DOHH2 (cell line): Measurements from ENCODE around the gene DACH1.

Experiments
- H3F3A ChIP-seq: fragments of 200-600 bp; sonication (generic), shearing (Covaris generic); 2 replicates; pipeline ENCODE4 v1.6.0; 2016; ENCODE audit warnings: antibody characterized with exemption, mild to moderate bottlenecking; ENCODE audit not compliant: control insufficient read depth, insufficient read depth
- H3K27ac ChIP-seq: fragments of 200-600 bp; sonication (generic); 2 replicates; pipeline ENCODE4 v1.5.1; 2014; ENCODE audit warnings: low read depth, mild to moderate bottlenecking, low read length, moderate library complexity
- H3K27me3 ChIP-seq: fragments of 200-600 bp; sonication (generic); 2 replicates; pipeline ENCODE4 v1.6.1; 2014; ENCODE audit warnings: mild to moderate bottlenecking, low read length, mixed read lengths; ENCODE audit not compliant: control insufficient read depth
- H3K36me3 ChIP-seq: fragments of 200-600 bp; sonication (generic); 2 replicates; pipeline ENCODE4 v1.6.1; 2014; ENCODE audit warnings: mild to moderate bottlenecking, low read length, moderate library complexity, mixed read lengths; ENCODE audit not compliant: control insufficient read depth
- H3K4me1 ChIP-seq: fragments of 200-600 bp; sonication (generic); 2 replicates; pipeline ENCODE4 v1.6.1; 2014; ENCODE audit warnings: mild to moderate bottlenecking, low read length, mixed read lengths; ENCODE audit not compliant: control insufficient read depth
- H3K4me2 ChIP-seq: fragments of 200-600 bp; sonication (generic); 2 replicates; pipeline ENCODE4 v1.6.0; 2014; ENCODE audit warnings: mild to moderate bottlenecking, low read length, moderate library complexity
- H3K4me3 ChIP-seq: fragments of 200-600 bp; sonication (generic); 2 replicates; pipeline ENCODE4 v1.5.1; 2014; ENCODE audit warnings: mild to moderate bottlenecking, low read length, mixed read lengths
- H3K79me2 ChIP-seq: fragments of 200-600 bp; sonication (generic); 2 replicates; pipeline ENCODE4 v1.6.1; 2014; ENCODE audit warnings: mild to moderate bottlenecking, low read length, mixed read lengths; ENCODE audit not compliant: control insufficient read depth
- H3K9me2 ChIP-seq: fragments of 200-600 bp; sonication (generic); replicated peaks from 2 replicates; pipeline ENCODE4 v1.6.1; 2014; ENCODE audit warnings: mild to moderate bottlenecking, low read length, mixed read lengths; ENCODE audit not compliant: control insufficient read depth
- H3K9me3 ChIP-seq: fragments of 200-600 bp; sonication (generic); 2 replicates; pipeline ENCODE4 v1.6.1; 2014; ENCODE audit warnings: antibody characterized with exemption, low read length, mixed read lengths; ENCODE audit not compliant: control insufficient read depth, insufficient read depth
- H4K20me1 ChIP-seq: fragments of 200-600 bp; sonication (generic); 2 replicates; pipeline ENCODE4 v1.6.0; 2014; ENCODE audit warnings: low read depth, mild to moderate bottlenecking, antibody characterized with exemption, low read length, moderate library complexity; ENCODE audit not compliant: control insufficient read depth, insufficient read depth
- EZH2phosphoT487 ChIP-seq: fragments of 200-600 bp; sonication (generic); IDR thresholded peaks from 2 replicates; pipeline ENCODE4 v1.6.1; 2017; ENCODE audit warnings: borderline replicate concordance, mild to moderate bottlenecking, antibody characterized with exemption, low read length, moderate library complexity, mixed read lengths
- TF ChIP-seq, protein P1 (sequence below): fragments of 200-600 bp; sonication (generic); IDR thresholded peaks from one replicate; pipeline ENCODE4 v1.5.1; 2014; ENCODE audit warnings: antibody characterized with exemption, mild to moderate bottlenecking, low read depth, low read length; ENCODE audit not compliant: poor library complexity, severe bottlenecking

The DACH1 gene

DNA sequence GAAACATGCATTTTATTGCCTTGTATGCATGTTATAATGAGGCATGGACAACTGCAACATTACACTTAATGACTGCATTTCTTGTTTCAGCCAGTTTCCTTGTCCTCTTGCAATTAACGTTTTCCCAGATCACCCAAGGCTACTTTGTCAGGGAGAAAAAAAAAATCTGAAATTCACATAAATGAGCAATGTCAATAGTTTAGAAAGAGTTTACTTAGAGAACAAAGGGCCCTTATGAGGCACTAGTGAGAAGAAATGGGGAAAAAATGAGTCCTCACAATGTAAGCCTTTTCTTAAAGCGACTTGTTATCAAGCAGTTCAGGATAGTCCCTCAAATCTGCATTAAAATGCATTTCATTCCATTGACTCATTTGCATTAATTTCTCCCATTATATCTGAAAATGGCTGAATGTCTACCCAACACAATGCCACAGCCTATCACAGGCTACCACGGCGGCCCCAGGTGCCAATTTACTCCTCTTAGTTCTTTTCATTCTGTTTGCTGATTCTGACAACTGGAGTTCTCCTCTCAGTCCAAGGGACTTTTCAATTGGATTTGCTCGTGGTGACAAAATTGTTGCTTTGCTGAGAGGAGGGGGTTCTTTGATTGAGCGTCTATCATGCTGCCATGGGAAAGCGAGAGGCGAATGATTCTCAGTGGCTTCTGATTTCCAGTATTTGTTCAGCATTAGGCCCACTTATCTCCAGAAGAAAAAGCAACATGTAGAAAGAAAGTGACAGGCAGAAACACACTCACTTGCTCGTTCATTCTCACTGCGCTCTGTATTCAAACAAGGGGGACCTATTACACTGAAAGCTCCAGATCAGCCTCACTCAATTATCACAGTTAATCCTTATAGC is 107.1 kb downstream of the DACH1 start:
- Histone ChIP-seq H3K4me1 (no peaks in the 10 kb centered on the region), H3K9me2 (no peaks in the 10 kb centered on the region), H3K36me3 (no peaks in the 10 kb centered on the region), H3K4me2 (no peak overlapping the region), H4K20me1 (no peaks in the 10 kb centered on the region), H3K79me2 (no peaks in the 10 kb centered on the region), H3K27me3 (no peaks in the 10 kb centered on the region), H3F3A (no peaks in the 10 kb centered on the region), H3K4me3 (no peak overlapping the region), H3K9me3 (no peaks in the 10 kb centered on the region), H3K27ac (no peak overlapping the region)
- TF ChIP-seq EZH2phosphoT487, result no peak
- TF ChIP-seq, protein P1, sequence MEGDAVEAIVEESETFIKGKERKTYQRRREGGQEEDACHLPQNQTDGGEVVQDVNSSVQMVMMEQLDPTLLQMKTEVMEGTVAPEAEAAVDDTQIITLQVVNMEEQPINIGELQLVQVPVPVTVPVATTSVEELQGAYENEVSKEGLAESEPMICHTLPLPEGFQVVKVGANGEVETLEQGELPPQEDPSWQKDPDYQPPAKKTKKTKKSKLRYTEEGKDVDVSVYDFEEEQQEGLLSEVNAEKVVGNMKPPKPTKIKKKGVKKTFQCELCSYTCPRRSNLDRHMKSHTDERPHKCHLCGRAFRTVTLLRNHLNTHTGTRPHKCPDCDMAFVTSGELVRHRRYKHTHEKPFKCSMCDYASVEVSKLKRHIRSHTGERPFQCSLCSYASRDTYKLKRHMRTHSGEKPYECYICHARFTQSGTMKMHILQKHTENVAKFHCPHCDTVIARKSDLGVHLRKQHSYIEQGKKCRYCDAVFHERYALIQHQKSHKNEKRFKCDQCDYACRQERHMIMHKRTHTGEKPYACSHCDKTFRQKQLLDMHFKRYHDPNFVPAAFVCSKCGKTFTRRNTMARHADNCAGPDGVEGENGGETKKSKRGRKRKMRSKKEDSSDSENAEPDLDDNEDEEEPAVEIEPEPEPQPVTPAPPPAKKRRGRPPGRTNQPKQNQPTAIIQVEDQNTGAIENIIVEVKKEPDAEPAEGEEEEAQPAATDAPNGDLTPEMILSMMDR, result no peak

DNA sequence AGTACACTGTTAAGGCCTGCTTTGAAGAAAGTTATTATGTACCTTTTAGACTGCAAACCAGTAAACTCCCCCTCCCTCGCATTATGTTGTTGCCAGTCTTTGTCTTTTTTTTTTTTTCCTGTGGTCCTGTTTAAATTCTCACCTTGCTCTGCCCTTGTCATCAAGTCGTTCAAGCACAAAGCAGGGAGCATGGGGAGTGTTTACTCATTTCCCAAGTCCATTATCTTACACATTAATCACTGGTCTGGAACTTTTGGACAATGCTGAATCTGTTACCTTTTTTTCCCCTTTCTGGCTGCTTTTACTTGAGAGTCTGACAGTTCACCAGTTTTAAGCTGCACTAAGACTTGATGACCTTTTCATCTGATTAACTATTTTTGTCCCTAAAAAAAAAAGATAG is 108.2 kb downstream of the DACH1 start:
- no peaks in the 10 kb centered on the region for H3K27me3 ChIP-seq
- no peaks in the 10 kb centered on the region for H3K4me1 ChIP-seq
- no peak for TF ChIP-seq EZH2phosphoT487
- TF ChIP-seq, protein P1, result no peak
- no peaks in the 10 kb centered on the region for H3K9me2 ChIP-seq
- H3K9me3 ChIP-seq, result no peaks in the 10 kb centered on the region
- H3K79me2 ChIP-seq, result no peaks in the 10 kb centered on the region
- no peak overlapping the region for H3K4me3 ChIP-seq
- H3K36me3 ChIP-seq, result no peaks in the 10 kb centered on the region
- no peak overlapping the region for H3K27ac ChIP-seq
- no peaks in the 10 kb centered on the region for H3F3A ChIP-seq
- no peak overlapping the region for H3K4me2 ChIP-seq
- H4K20me1 ChIP-seq, result no peaks in the 10 kb centered on the region

- Histone ChIP-seq H3K4me1 (no peaks in the 10 kb centered on the region), H3K36me3 (no peaks in the 10 kb centered on the region), H3K79me2 (no peaks in the 10 kb centered on the region), H3F3A (no peaks in the 10 kb centered on the region), H3K4me2 (no peak overlapping the region), H3K27me3 (no peaks in the 10 kb centered on the region), H4K20me1 (no peaks in the 10 kb centered on the region), H3K27ac (no peak overlapping the region), H3K9me2 (no peaks in the 10 kb centered on the region), H3K4me3 (no peak overlapping the region), H3K9me3 (no peaks in the 10 kb centered on the region)
- TF ChIP-seq, protein P1, result no peak
- no peak for TF ChIP-seq EZH2phosphoT487
Observed at GRCh38 chr13:71754407-71754974, 112.5 kb downstream of the DACH1 start.
